Measurements from ENCODE around the gene SRL. TPM values are rescaled to one million over a fixed set of nuclear protein-coding genes. Genes with fewer than 3 reads are reported as not detected.

The SRL gene
- polyA plus RNA-seq, 1 of the 3 experiments (the other 2 are of a cell fraction), result not detected

DNA sequence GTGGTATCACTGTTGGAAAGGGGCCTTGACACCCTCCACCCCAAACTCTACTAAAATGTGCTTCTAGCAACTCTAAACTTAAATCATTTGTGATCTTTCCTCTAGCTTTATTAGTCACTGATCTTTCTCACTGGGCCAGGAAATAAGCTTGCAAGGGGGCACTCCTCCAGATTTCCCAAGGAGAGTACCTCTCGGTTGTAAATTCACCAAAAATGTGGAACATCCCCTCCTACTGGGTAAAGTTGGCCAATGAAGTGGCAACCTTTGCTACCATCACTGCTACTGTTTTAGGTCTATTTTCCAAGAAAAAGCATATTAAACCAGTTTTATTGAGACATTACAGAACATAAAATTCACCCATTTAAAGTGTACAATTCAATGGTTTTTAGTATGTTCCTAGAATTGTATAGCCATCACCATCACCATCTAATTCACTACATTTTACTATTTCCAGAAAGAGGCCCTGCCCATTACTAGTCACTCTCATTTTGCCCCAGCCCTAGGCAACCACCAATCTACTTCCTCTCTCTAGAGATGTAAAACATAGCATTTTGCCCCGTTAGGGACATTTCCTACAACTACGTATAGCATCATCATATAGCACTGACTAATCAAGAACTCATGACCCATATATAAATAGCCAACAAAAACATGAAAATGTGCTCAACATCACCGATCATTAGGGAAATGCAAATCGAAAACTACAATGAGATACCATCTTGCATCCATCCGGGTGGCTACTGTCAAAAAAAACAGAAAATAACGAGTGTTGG is 81.0 kb downstream of the SRL start:
- Histone ChIP-seq H3K36me3 (replicated peaks in 1 of 2; ENCODE audit: control insufficient read depth in 1 of 2, insufficient read depth in 2 of 2, low read length in 1 of 2) (no peaks in the 10 kb centered on the region), H3K4me2 (no peak overlapping the region), H3K4me3 (ENCODE audit: low read depth in 2 of 2, low read length in 1 of 2) (no peak overlapping the region), H2AFZ (ENCODE audit: low read depth) (no peak overlapping the region), H3F3A (replicated peaks; ENCODE audit: insufficient read depth) (no peaks in the 10 kb centered on the region), H3K27ac (ENCODE audit: low read depth in 2 of 2, low read length in 1 of 2) (no peak overlapping the region), H3K9me3 (no peaks in the 10 kb centered on the region), H4K20me1 (ENCODE audit: insufficient read depth) (no peaks in the 10 kb centered on the region), H3K79me2 (ENCODE audit: insufficient read depth) (no peaks in the 10 kb centered on the region), H3K4me1 (ENCODE audit: control insufficient read depth in 1 of 2, insufficient read depth in 2 of 2, low read depth in 1 of 2, low read length in 1 of 2) (no peaks in the 10 kb centered on the region), H3K27me3 (ENCODE audit: insufficient read depth) (no peaks in the 10 kb centered on the region), H3K9me2 (no peaks in the 10 kb centered on the region), H3K9ac (no peak overlapping the region)
- 62% methylated on average over 7 of the region's 7 CpGs for WGBS (ENCODE audit: low lambda C conversion rate)
- DNase-seq, result no peak
- CTCF ChIA-PET, result no interaction called here
- POLR2A ChIA-PET, result no interaction called here
- no peak for TF ChIP-seq MAX (IDR thresholded peaks at IDR 0.05; ENCODE audit: low read depth)
- TF ChIP-seq, protein P1, sequence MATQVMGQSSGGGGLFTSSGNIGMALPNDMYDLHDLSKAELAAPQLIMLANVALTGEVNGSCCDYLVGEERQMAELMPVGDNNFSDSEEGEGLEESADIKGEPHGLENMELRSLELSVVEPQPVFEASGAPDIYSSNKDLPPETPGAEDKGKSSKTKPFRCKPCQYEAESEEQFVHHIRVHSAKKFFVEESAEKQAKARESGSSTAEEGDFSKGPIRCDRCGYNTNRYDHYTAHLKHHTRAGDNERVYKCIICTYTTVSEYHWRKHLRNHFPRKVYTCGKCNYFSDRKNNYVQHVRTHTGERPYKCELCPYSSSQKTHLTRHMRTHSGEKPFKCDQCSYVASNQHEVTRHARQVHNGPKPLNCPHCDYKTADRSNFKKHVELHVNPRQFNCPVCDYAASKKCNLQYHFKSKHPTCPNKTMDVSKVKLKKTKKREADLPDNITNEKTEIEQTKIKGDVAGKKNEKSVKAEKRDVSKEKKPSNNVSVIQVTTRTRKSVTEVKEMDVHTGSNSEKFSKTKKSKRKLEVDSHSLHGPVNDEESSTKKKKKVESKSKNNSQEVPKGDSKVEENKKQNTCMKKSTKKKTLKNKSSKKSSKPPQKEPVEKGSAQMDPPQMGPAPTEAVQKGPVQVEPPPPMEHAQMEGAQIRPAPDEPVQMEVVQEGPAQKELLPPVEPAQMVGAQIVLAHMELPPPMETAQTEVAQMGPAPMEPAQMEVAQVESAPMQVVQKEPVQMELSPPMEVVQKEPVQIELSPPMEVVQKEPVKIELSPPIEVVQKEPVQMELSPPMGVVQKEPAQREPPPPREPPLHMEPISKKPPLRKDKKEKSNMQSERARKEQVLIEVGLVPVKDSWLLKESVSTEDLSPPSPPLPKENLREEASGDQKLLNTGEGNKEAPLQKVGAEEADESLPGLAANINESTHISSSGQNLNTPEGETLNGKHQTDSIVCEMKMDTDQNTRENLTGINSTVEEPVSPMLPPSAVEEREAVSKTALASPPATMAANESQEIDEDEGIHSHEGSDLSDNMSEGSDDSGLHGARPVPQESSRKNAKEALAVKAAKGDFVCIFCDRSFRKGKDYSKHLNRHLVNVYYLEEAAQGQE (IDR thresholded peaks at IDR 0.05; ENCODE audit: low read depth, low read length), result no peak
- no peak for TF ChIP-seq USF2 (IDR thresholded peaks at IDR 0.05; ENCODE audit: borderline replicate concordance, low read depth, low read length)
- no peak for TF ChIP-seq JUND (IDR thresholded peaks at IDR 0.05)
- TF ChIP-seq RAD21 (IDR thresholded peaks at IDR 0.05; ENCODE audit: low read length), result no peak
- TF ChIP-seq MXI1 (IDR thresholded peaks at IDR 0.05; ENCODE audit: low read depth, low read length), result no peak
- no peak for TF ChIP-seq TAF1 (IDR thresholded peaks at IDR 0.05; ENCODE audit: borderline replicate concordance, low read depth, low read length)
- no peak for TF ChIP-seq NRF1 (IDR thresholded peaks at IDR 0.05; ENCODE audit: low read depth, low read length)
- no peak for TF ChIP-seq SMC3 (IDR thresholded peaks at IDR 0.05; ENCODE audit: low read depth, low read length)
- TF ChIP-seq RFX5 (IDR thresholded peaks at IDR 0.05; ENCODE audit: low read length), result no peak
- no peak for TF ChIP-seq GABPA (IDR thresholded peaks at IDR 0.05; ENCODE audit: low read depth)

GRCh38 chr16:4159726-4160125 is 82.2 kb downstream of the SRL start:
- ChIA-PET POLR2A (no interaction called here), CTCF (no interaction called here)
- 81% methylated on average over 14 of the region's 17 CpGs for WGBS (ENCODE audit: low lambda C conversion rate)
- TF ChIP-seq TCF12 (IDR thresholded peaks at IDR 0.05) (no peak), POLR2AphosphoS5 (IDR thresholded peaks at IDR 0.05; ENCODE audit: low read depth, low read length) (no peak), USF2 (IDR thresholded peaks at IDR 0.05; ENCODE audit: borderline replicate concordance, low read depth, low read length) (no peak), RXRA (IDR thresholded peaks at IDR 0.05; ENCODE audit: borderline replicate concordance, low read depth) (no peak), CHD2 (IDR thresholded peaks at IDR 0.05; ENCODE audit: low read length, partially characterized antibody) (no peak), GABPA (IDR thresholded peaks at IDR 0.05; ENCODE audit: low read depth) (no peak)
- Histone ChIP-seq H3K27ac (ENCODE audit: low read depth in 2 of 2, low read length in 1 of 2) (no peak overlapping the region), H3K4me3 (ENCODE audit: low read depth in 2 of 2, low read length in 1 of 2) (no peak overlapping the region), H3K9me2 (no peaks in the 10 kb centered on the region), H3K27me3 (ENCODE audit: insufficient read depth) (no peaks in the 10 kb centered on the region), H3K4me1 (ENCODE audit: control insufficient read depth in 1 of 2, insufficient read depth in 2 of 2, low read depth in 1 of 2, low read length in 1 of 2) (no peaks in the 10 kb centered on the region), H3K36me3 (replicated peaks in 1 of 2; ENCODE audit: control insufficient read depth in 1 of 2, insufficient read depth in 2 of 2, low read length in 1 of 2) (no peaks in the 10 kb centered on the region), H3K9ac (no peak overlapping the region), H2AFZ (ENCODE audit: low read depth) (no peak overlapping the region), H3K79me2 (ENCODE audit: insufficient read depth) (no peaks in the 10 kb centered on the region), H3K4me2 (no peak overlapping the region), H4K20me1 (ENCODE audit: insufficient read depth) (no peaks in the 10 kb centered on the region), H3F3A (replicated peaks; ENCODE audit: insufficient read depth) (no peaks in the 10 kb centered on the region), H3K9me3 (no peaks in the 10 kb centered on the region)
- DNase-seq, result no peak
